Measurements from ENCODE around the gene KIF3C.
"Not testable (repeated sequence)": the region's sequence is repeated elsewhere in the genome, so short reads cannot be mapped to it uniquely, and the experiment has no call there.

KIF3C gene

DNA sequence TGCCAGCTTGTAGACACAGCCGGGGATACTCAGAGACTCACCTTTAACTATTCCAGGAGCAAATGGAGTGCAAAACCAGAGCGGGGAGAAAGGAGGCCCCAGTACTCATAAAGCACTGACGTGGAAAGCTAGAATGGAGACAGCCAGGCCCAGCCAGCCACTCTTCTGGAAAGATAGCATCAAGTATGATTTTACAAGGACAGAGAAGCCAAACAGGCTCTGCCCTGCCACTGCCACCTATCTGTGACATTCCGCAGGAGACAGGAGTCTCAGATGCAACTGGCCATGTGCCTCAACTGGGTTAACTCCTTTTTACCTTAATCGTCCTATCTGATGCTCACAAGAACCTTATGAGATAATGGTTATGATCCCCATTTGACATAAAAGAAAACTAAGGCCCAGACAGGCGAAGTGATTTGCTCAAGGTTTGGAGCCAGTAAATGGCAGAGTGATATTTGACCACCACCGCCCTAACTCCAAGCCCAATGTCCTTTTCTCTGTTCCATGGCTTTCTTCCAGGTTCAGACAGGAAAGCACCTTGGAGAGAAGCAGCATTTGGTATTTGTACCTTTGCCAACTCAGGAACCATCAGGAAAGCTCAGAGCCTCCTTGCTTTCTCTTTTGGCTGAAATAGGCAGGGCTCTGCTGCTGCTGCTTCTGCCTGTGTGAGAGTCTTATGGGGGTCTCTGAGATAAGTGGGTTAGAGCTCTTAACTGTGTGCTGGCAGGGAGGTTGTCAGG is 15.6 kb downstream of the KIF3C start:
- Histone ChIP-seq H3K9ac (ENCODE audit: low read depth in 1 of 2, low read length in 2 of 2) (no peak overlapping the region), H3K36me3 (ENCODE audit: control insufficient read depth in 2 of 2, insufficient read depth in 2 of 2, low read length in 2 of 2) (no peaks in the 10 kb centered on the region), H3K27ac (ENCODE audit: low read depth in 2 of 2, low read length in 2 of 2) (no peak overlapping the region), H3K27me3 (ENCODE audit: control insufficient read depth in 2 of 2, insufficient read depth in 2 of 2, low read length in 2 of 2) (no peaks in the 10 kb centered on the region), H3K4me1 (ENCODE audit: control insufficient read depth in 2 of 2, insufficient read depth in 2 of 2, low read length in 2 of 2) (no peaks in the 10 kb centered on the region), H3K4me3 (ENCODE audit: low read length in 2 of 2) (no peak overlapping the region), H3K9me3 (ENCODE audit: control insufficient read depth in 2 of 2, low read length in 2 of 2) (no peaks in the 10 kb centered on the region)

DNA sequence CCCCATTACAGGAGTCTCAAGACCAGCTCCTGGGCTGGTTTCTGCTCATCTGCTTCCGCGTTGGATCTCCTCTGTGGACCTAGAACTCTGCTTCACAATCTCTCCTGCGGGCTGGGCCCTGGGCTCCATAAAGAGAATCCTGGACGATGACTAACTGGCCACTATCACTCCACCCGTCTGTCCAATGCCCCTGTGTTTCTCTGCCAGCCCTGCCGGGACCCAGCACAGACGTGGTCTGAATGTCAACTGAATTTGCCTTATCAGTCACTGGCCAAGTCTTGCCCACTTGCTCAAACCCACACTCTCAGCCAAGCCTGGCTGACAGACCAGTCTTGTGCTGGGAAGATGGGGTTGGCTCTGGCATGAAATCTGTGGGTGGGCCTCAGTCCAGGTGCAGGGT is 17.4 kb downstream of the KIF3C start:
- no peaks in the 10 kb centered on the region for H3K9me3 ChIP-seq (ENCODE audit: control insufficient read depth in 2 of 2, low read length in 2 of 2)
- no peaks in the 10 kb centered on the region for H3K27me3 ChIP-seq (ENCODE audit: control insufficient read depth in 2 of 2, insufficient read depth in 2 of 2, low read length in 2 of 2)
- H3K4me1 ChIP-seq (ENCODE audit: control insufficient read depth in 2 of 2, insufficient read depth in 2 of 2, low read length in 2 of 2): no peaks in the 10 kb centered on the region
- H3K9ac ChIP-seq (ENCODE audit: low read depth in 1 of 2, low read length in 2 of 2): no peak overlapping the region
- H3K27ac ChIP-seq (ENCODE audit: low read depth in 2 of 2, low read length in 2 of 2): no peak overlapping the region
- H3K36me3 ChIP-seq (ENCODE audit: control insufficient read depth in 2 of 2, insufficient read depth in 2 of 2, low read length in 2 of 2): no peaks in the 10 kb centered on the region
- no peak overlapping the region for H3K4me3 ChIP-seq (ENCODE audit: low read length in 2 of 2)

DNA sequence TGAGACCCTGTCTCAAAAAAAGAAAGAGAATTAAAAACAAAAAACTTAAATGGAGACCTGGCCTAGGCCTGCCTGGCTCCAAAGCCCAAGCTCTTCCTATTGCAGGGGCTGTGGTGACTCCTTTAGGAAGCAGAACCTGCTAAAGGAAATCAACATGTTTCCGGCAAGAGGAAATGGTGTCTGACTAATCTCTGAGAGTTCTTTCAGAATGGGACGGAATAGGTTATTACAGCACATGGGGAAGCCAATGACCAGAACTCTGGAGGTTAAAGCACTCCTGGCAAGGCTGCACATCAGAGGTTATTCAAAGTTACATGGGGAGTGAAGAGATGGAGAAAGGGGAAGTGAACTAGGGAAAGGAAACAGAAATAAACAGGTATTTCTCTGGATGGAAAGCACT is 21.4 kb downstream of the KIF3C start:
- Histone ChIP-seq H3K4me1 (ENCODE audit: control insufficient read depth in 2 of 2, insufficient read depth in 2 of 2, low read length in 2 of 2) (no peaks in the 10 kb centered on the region), H3K9me3 (ENCODE audit: control insufficient read depth in 2 of 2, low read length in 2 of 2) (no peaks in the 10 kb centered on the region), H3K9ac (ENCODE audit: low read depth in 1 of 2, low read length in 2 of 2) (no peak overlapping the region), H3K36me3 (ENCODE audit: control insufficient read depth in 2 of 2, insufficient read depth in 2 of 2, low read length in 2 of 2) (peaks cover 0 to 2% of the 10 kb centered on the region in 2 donors), H3K4me3 (ENCODE audit: low read length in 2 of 2) (no peak overlapping the region), H3K27me3 (ENCODE audit: control insufficient read depth in 2 of 2, insufficient read depth in 2 of 2, low read length in 2 of 2) (no peaks in the 10 kb centered on the region), H3K27ac (ENCODE audit: low read depth in 2 of 2, low read length in 2 of 2) (no peak overlapping the region)

DNA sequence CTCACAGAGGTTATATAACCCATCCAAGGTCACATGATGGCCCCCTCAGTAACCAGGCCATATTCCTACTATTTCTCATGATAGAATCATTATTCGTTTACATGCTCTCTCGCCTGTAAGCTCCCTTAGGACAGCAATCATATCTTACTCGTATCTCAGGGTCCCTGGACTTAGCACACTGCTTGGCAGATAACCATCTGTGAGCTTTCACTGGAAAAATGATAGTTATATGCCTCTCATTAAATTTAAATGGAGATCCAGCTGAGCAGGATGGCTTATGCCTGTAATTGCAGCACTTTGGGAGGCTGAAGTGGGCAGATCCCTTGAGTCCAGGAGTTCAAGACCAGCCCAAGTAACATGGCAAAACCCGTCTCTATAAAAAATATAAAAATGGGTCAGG is 21.9 kb downstream of the KIF3C start:
- Histone ChIP-seq H3K27me3 (ENCODE audit: control insufficient read depth in 2 of 2, insufficient read depth in 2 of 2, low read length in 2 of 2) (no peaks in the 10 kb centered on the region), H3K4me1 (ENCODE audit: control insufficient read depth in 2 of 2, insufficient read depth in 2 of 2, low read length in 2 of 2) (no peaks in the 10 kb centered on the region), H3K9ac (ENCODE audit: low read depth in 1 of 2, low read length in 2 of 2) (no peak overlapping the region), H3K4me3 (ENCODE audit: low read length in 2 of 2) (no peak overlapping the region), H3K36me3 (ENCODE audit: control insufficient read depth in 2 of 2, insufficient read depth in 2 of 2, low read length in 2 of 2) (peaks cover 0 to 2% of the 10 kb centered on the region in 2 donors), H3K9me3 (ENCODE audit: control insufficient read depth in 2 of 2, low read length in 2 of 2) (no peaks in the 10 kb centered on the region), H3K27ac (ENCODE audit: low read depth in 2 of 2, low read length in 2 of 2) (no peak overlapping the region)

DNA sequence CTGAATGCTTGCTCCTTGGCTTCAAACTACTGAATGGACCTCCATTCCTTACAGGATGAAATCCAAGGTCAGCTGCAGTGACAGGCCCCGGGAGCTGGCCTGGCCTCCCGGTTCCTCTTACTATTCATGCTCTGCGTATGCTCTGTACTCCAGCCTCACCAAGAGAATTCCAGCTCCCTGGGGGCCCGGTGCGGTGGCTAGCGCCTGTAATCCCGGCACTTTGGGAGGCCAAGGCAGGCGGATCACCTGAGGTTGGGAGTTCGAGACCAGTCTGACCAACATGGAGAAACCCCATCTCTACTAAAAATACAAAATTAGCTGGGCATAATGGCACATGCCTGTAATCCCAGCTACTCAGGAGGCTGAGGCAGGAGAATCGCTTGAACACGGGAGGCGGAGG is 23.7 kb downstream of the KIF3C start:
- H3K9ac ChIP-seq (ENCODE audit: low read depth in 1 of 2, low read length in 2 of 2); H3K4me3 ChIP-seq (ENCODE audit: low read length in 2 of 2); H3K9me3 ChIP-seq (ENCODE audit: control insufficient read depth in 2 of 2, low read length in 2 of 2); H3K27ac ChIP-seq (ENCODE audit: low read depth in 2 of 2, low read length in 2 of 2); H3K4me1 ChIP-seq (ENCODE audit: control insufficient read depth in 2 of 2, insufficient read depth in 2 of 2, low read length in 2 of 2); H3K36me3 ChIP-seq (ENCODE audit: control insufficient read depth in 2 of 2, insufficient read depth in 2 of 2, low read length in 2 of 2); H3K27me3 ChIP-seq (ENCODE audit: control insufficient read depth in 2 of 2, insufficient read depth in 2 of 2, low read length in 2 of 2): not testable (repeated sequence)

DNA sequence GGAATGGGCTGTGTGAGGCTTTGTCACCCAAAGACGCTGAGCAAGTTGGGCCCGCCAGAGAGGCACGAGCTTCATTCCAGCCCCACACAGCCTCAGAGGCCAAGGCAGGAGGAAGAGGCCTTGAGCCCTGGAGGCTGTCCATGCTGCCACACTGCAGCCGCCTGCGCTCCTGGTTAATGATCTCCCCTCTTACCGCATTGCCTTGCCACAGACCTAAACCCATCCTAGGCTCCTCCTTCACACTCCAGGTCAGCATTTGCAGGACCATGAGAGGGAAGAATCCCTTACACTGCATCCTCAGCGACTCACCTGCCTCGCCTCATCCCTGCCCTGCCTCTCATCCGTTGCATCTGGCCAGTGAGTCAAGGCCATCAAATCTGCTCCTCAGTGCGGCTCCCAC is 24.6 kb downstream of the KIF3C start:
- Histone ChIP-seq H3K4me3 (ENCODE audit: low read length in 2 of 2) (no peak overlapping the region), H3K27me3 (ENCODE audit: control insufficient read depth in 2 of 2, insufficient read depth in 2 of 2, low read length in 2 of 2) (no peaks in the 10 kb centered on the region), H3K27ac (ENCODE audit: low read depth in 2 of 2, low read length in 2 of 2) (no peak overlapping the region), H3K4me1 (ENCODE audit: control insufficient read depth in 2 of 2, insufficient read depth in 2 of 2, low read length in 2 of 2) (no peaks in the 10 kb centered on the region), H3K36me3 (ENCODE audit: control insufficient read depth in 2 of 2, insufficient read depth in 2 of 2, low read length in 2 of 2) (peaks cover 0 to 2% of the 10 kb centered on the region in 2 donors), H3K9ac (ENCODE audit: low read depth in 1 of 2, low read length in 2 of 2) (no peak overlapping the region), H3K9me3 (ENCODE audit: control insufficient read depth in 2 of 2, low read length in 2 of 2) (no peaks in the 10 kb centered on the region)

DNA sequence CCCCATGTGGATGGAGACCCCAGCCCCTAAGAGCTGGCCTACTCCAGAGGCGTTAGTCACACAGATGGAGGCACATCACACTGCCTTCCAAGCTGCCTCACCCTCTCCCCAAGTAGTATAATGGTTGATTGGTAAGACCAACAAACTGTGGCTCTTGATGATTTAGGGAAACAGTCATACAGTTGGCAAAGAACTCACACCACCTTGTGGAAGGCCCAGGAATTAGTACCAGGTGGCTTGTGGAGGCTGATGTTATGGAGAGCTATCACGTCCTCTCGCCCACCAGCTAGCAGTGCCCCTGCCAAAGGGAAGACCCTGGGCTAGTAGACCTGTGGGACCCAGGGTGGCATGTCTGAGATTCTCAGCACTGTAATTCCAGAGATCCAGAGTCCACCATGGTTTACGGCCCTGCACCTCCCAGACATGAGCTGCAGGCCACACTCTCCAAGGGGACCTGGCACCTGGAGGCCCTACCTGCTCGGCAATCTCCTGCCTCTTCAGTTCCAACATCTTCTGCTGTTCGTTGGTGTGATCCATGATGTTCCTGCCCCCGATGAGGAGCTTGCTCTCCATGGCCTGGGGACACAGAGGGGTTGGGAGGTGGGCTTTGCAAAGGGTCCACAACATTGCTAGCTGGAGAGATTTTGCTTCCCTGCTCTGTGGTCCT is 26.3 kb downstream of the KIF3C start:
- Histone ChIP-seq H3K9ac (ENCODE audit: low read depth in 1 of 2, low read length in 2 of 2) (no peak overlapping the region), H3K4me3 (ENCODE audit: low read length in 2 of 2) (no peak overlapping the region), H3K27ac (ENCODE audit: low read depth in 2 of 2, low read length in 2 of 2) (no peak overlapping the region), H3K9me3 (ENCODE audit: control insufficient read depth in 2 of 2, low read length in 2 of 2) (no peaks in the 10 kb centered on the region), H3K27me3 (ENCODE audit: control insufficient read depth in 2 of 2, insufficient read depth in 2 of 2, low read length in 2 of 2) (no peaks in the 10 kb centered on the region), H3K4me1 (ENCODE audit: control insufficient read depth in 2 of 2, insufficient read depth in 2 of 2, low read length in 2 of 2) (no peaks in the 10 kb centered on the region), H3K36me3 (ENCODE audit: control insufficient read depth in 2 of 2, insufficient read depth in 2 of 2, low read length in 2 of 2) (peaks cover 0 to 2% of the 10 kb centered on the region in 2 donors)

DNA sequence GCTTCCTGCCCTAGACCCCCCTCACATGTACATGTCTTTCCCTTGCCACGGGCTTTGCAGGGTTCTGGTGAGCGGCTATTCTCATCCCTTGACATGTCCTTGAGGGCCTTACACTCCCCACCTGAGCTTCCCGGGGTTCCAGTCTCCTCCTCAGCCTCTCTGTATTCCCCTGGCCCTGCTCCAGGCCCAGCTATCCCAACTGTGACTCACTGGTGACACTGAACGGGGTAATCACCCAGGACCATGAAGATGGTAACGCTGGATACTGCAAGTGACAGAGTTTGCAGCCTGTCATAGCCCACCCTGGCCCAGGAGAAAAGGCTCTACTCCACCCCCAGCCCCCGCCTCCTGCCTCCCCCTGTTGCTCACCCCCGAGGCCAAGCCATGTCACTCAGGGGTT is 27.3 kb downstream of the KIF3C start:
- Histone ChIP-seq H3K9me3 (ENCODE audit: control insufficient read depth in 2 of 2, low read length in 2 of 2) (no peaks in the 10 kb centered on the region), H3K27ac (ENCODE audit: low read depth in 2 of 2, low read length in 2 of 2) (no peak overlapping the region), H3K36me3 (ENCODE audit: control insufficient read depth in 2 of 2, insufficient read depth in 2 of 2, low read length in 2 of 2) (peaks cover 0 to 2% of the 10 kb centered on the region in 2 donors), H3K4me3 (ENCODE audit: low read length in 2 of 2) (no peak overlapping the region), H3K9ac (ENCODE audit: low read depth in 1 of 2, low read length in 2 of 2) (no peak overlapping the region), H3K4me1 (ENCODE audit: control insufficient read depth in 2 of 2, insufficient read depth in 2 of 2, low read length in 2 of 2) (no peaks in the 10 kb centered on the region), H3K27me3 (ENCODE audit: control insufficient read depth in 2 of 2, insufficient read depth in 2 of 2, low read length in 2 of 2) (no peaks in the 10 kb centered on the region)

DNA sequence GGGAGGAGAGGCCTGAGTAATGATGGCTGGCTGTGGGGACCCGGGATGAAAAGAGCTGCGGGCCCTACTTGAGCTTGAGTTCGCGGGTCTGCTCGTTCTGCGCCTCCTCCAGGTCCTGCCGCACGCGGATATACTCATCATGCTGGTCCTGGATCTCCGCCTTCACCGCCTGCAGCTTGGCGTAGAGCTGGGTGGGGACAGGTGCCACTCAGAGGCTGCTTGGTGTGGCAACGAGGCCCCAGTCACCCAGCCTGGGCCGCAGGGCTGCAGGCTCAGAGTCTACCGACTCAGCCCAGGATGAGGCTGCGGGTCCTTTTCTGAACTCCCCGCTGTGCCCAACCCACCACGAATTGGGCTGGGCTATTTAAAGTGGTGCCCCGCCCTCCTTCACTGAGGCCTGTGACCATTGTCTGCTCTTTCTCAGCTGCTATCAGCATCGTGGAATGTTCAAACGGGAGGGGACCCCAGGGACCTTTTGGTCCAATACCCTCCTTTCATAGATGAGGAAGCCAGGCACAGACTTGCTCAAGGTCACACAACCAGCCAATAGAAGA is 28.0 kb downstream of the KIF3C start:
- no peaks in the 10 kb centered on the region for H3K27me3 ChIP-seq (ENCODE audit: control insufficient read depth in 2 of 2, insufficient read depth in 2 of 2, low read length in 2 of 2)
- H3K4me3 ChIP-seq (ENCODE audit: low read length in 2 of 2): no peak overlapping the region
- H3K9ac ChIP-seq (ENCODE audit: low read depth in 1 of 2, low read length in 2 of 2): no peak overlapping the region
- H3K9me3 ChIP-seq (ENCODE audit: control insufficient read depth in 2 of 2, low read length in 2 of 2): no peaks in the 10 kb centered on the region
- peaks cover 0 to 2% of the 10 kb centered on the region in 2 donors for H3K36me3 ChIP-seq (ENCODE audit: control insufficient read depth in 2 of 2, insufficient read depth in 2 of 2, low read length in 2 of 2)
- H3K27ac ChIP-seq (ENCODE audit: low read depth in 2 of 2, low read length in 2 of 2): no peak overlapping the region
- no peaks in the 10 kb centered on the region for H3K4me1 ChIP-seq (ENCODE audit: control insufficient read depth in 2 of 2, insufficient read depth in 2 of 2, low read length in 2 of 2)

DNA sequence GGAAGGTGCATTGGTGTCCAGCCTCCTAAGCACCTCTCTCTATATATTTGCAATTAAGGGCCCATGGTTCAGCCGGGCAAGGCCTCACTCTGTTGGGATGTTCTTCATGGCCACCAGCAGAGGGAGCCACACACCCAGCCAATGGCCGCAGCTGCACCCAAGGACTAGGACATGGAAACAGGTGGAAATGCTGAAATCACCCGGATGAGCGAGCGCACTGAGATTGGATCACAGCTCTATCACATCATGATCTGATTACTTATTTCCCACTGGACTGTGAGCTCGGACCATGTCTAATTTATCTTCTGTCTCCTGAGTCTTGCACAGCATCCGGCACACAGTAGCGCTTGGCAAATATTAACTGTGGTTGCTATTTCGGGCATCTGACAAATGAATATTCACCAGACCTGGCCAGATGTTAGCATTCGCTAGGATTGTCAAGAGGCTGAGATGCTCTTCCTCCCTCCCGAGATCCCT is 31.2 kb downstream of the KIF3C start:
- peak overlapping the region; percentile 32 to 42 for H3K4me3 ChIP-seq (ENCODE audit: low read length in 2 of 2)
- H3K27ac ChIP-seq (ENCODE audit: low read depth in 2 of 2, low read length in 2 of 2): no peak overlapping the region
- H3K9ac ChIP-seq (ENCODE audit: low read depth in 1 of 2, low read length in 2 of 2): peak overlapping the region; percentile 1 to 9
- no peaks in the 10 kb centered on the region for H3K27me3 ChIP-seq (ENCODE audit: control insufficient read depth in 2 of 2, insufficient read depth in 2 of 2, low read length in 2 of 2)
- H3K36me3 ChIP-seq (ENCODE audit: control insufficient read depth in 2 of 2, insufficient read depth in 2 of 2, low read length in 2 of 2): no peaks in the 10 kb centered on the region
- H3K9me3 ChIP-seq (ENCODE audit: control insufficient read depth in 2 of 2, low read length in 2 of 2): no peaks in the 10 kb centered on the region
- H3K4me1 ChIP-seq (ENCODE audit: control insufficient read depth in 2 of 2, insufficient read depth in 2 of 2, low read length in 2 of 2): no peaks in the 10 kb centered on the region
